OCI-LY7 (cell line): ENCODE measurements around the gene GALR1. TPM values are rescaled to one million over a fixed set of nuclear protein-coding genes. Genes with fewer than 3 reads are reported as not detected.

Source experiments
- BruUV-seq: library from RNA; stranded (reverse); fragments of 400-500 nt; replicated peaks from 2 replicates; lab custom pipeline; 2021; lab: Mats Ljungman, UMichigan
- CTCF ChIA-PET: fragments of 300-600 bp; sonication (Branson Sonifier 250); formaldehyde crosslinking; loops from one replicate; lab custom pipeline; 2022; ENCODE audit warnings: antibody characterized with exemption; ENCODE audit not compliant: unreplicated experiment; lab: Charles Lee
- POLR2A ChIA-PET: fragments of 300-600 bp; sonication (Branson Sonifier 250); formaldehyde crosslinking; loops from one replicate; lab custom pipeline; 2022; ENCODE audit warnings: antibody characterized with exemption; lab: Charles Lee
- DNase-seq: peaks from one replicate; pipeline ENCODE4 v3.0.0-alpha.2; 2015; ENCODE audit warnings: low spot score
- H2AFZ ChIP-seq: fragments of 200-600 bp; sonication (generic), shearing (Covaris generic); 2 replicates; pipeline ENCODE4 v1.6.1; 2014; ENCODE audit warnings: mild to moderate bottlenecking, antibody characterized with exemption, low read length, moderate library complexity
- H3K27ac ChIP-seq: fragments of 200-600 bp; sonication (generic); 2 replicates; pipeline ENCODE4 v1.5.1; 2014; ENCODE audit warnings: mixed run types, low read depth, mild to moderate bottlenecking, moderate library complexity, low read length, inconsistent platforms; ENCODE audit not compliant: poor library complexity, severe bottlenecking
- H3K36me3 ChIP-seq: fragments of 200-600 bp; sonication (generic); 2 replicates; pipeline ENCODE4 v1.6.1; 2014; ENCODE audit warnings: mild to moderate bottlenecking, antibody characterized with exemption, low read length, moderate library complexity, mixed read lengths; ENCODE audit not compliant: insufficient read depth
- H3K4me1 ChIP-seq: fragments of 200-600 bp; sonication (generic); 2 replicates; pipeline ENCODE4 v1.5.1; 2014; ENCODE audit warnings: mild to moderate bottlenecking, low read length; ENCODE audit not compliant: insufficient read depth, poor library complexity, severe bottlenecking
- H3K4me2 ChIP-seq: fragments of 200-600 bp; sonication (generic); 2 replicates; pipeline ENCODE4 v1.6.1; 2014; ENCODE audit warnings: mild to moderate bottlenecking, low read length
- H3K4me3 ChIP-seq: fragments of 200-600 bp; sonication (generic); 2 replicates; pipeline ENCODE4 v1.5.1; 2014; ENCODE audit warnings: mild to moderate bottlenecking, low read depth, low read length; ENCODE audit not compliant: poor library complexity, severe bottlenecking
- H3K79me2 ChIP-seq: fragments of 200-600 bp; sonication (generic); 2 replicates; pipeline ENCODE4 v1.6.1; 2016; ENCODE audit warnings: low read depth, mild to moderate bottlenecking, low read length, moderate library complexity, mixed read lengths; ENCODE audit not compliant: insufficient read depth
- H3K9me2 ChIP-seq: fragments of 200-600 bp; sonication (generic); 2 replicates; pipeline ENCODE4 v1.6.1; 2016; ENCODE audit warnings: mild to moderate bottlenecking, low read length, mixed read lengths; ENCODE audit not compliant: insufficient read depth
- H3K9me3 ChIP-seq: fragments of 200-600 bp; sonication (generic); 2 replicates; pipeline ENCODE4 v1.6.1; 2014; ENCODE audit warnings: mild to moderate bottlenecking, mixed run types, low read length, mixed read lengths
- H4K20me1 ChIP-seq: fragments of 200-600 bp; sonication (generic); 2 replicates; pipeline ENCODE4 v1.6.1; 2014; ENCODE audit warnings: mild to moderate bottlenecking, antibody characterized with exemption, low read length, moderate library complexity, mixed read lengths; ENCODE audit not compliant: insufficient read depth
- CTCF ChIP-seq: fragments of 200-600 bp; sonication (generic); conservative IDR thresholded peaks from 2 replicates; pipeline ENCODE4 v1.5.1; 2014; ENCODE audit warnings: mild to moderate bottlenecking, antibody characterized with exemption, low read length, moderate library complexity, mixed read lengths
- EZH2phosphoT487 ChIP-seq: fragments of 200-600 bp; sonication (generic); IDR thresholded peaks from 2 replicates; pipeline ENCODE4 v1.6.1; 2018; ENCODE audit warnings: low read depth, borderline replicate concordance, mild to moderate bottlenecking, mixed run types, antibody characterized with exemption, low read length, moderate library complexity, mixed read lengths
- intact Hi-C: fragments of 100-400 bp; cut with micrococcal nuclease; formaldehyde crosslinking; loops from one replicate; pipeline ENCODE4 v1.10.0; 2022; ENCODE audit not compliant: unreplicated experiment
- total RNA-seq, 2 experiments: library from RNA; depleted of rRNA in 1 of 2; stranded (reverse); fragments of >200 nt in 1 of 2; shearing (Covaris generic) in 1 of 2; gene quantifications; 2 replicates each; pipeline ENCODE4 v1.2.3, GENCODE V29; 2014 to 2022

The GALR1 gene
- total RNA-seq, 2 experiments from 2014 or later: not detected

DNA sequence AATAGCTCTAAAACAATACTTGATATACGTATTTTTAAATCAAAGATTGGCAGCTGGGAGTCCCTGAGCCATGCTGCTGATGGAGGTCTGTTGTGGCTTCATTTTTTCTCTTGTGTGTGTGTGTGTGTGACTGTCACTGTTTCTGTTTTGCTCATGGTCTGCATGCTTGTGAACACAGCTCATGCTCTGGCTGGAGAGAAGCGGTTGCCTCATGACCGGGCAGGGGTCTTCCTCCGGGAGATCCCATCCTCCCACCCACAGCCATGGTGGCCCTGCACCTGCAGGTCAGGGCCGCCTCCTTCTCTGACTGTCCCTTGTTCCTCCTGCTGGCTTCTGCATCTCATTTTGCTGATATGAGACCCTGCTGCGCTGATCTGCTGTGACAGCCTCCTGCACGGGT, 47.3 kb upstream of the GALR1 start:
- intact Hi-C loops: no loop called here
- BruUV-seq: no TSS peak
- DNase-seq: no peak

DNA sequence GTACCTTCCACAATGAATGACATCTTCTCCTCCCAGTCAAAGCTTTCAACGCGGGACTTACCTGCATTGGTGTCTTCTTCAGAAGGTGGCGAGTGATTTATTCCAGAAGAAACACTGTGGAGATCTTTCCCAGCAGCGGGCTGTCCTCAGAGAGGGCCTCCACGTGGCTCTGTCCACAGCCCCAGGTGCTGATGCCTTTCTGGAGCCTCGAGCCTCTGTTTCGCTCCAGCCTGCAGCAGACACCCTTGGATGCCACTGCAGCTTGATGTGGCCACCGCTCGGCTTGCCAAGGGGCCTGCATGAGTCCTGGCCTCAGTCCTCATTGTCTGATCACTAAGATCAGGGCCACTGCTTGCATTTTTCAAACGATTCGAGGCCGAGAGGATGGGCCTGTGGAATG, 46.6 kb upstream of the GALR1 start:
- no peaks in the 10 kb centered on the region for H3K9me2 ChIP-seq
- no peak overlapping the region for H3K4me2 ChIP-seq
- no peaks in the 10 kb centered on the region for H3K9me3 ChIP-seq
- ChIA-PET CTCF (no interaction called here), POLR2A (no interaction called here)
- no peak overlapping the region for H3K27ac ChIP-seq
- no peak overlapping the region for H3K4me3 ChIP-seq
- BruUV-seq: no TSS peak
- no peaks in the 10 kb centered on the region for H3K79me2 ChIP-seq
- no peaks in the 10 kb centered on the region for H3K36me3 ChIP-seq
- no peak for TF ChIP-seq CTCF
- no peak for TF ChIP-seq EZH2phosphoT487
- H4K20me1 ChIP-seq: no peaks in the 10 kb centered on the region
- no peak for DNase-seq
- H3K4me1 ChIP-seq: no peaks in the 10 kb centered on the region
- H2AFZ ChIP-seq: no peak overlapping the region
- intact Hi-C loops: no loop called here

More for the DNA sequence above, 47.3 kb upstream of the GALR1 start:
- H3K4me1 ChIP-seq: no peaks in the 10 kb centered on the region
- no peaks in the 10 kb centered on the region for H3K9me3 ChIP-seq
- TF ChIP-seq CTCF: no peak
- no peak for TF ChIP-seq EZH2phosphoT487
- no peaks in the 10 kb centered on the region for H3K79me2 ChIP-seq
- H2AFZ ChIP-seq: no peak overlapping the region
- no peak overlapping the region for H3K27ac ChIP-seq
- ChIA-PET POLR2A (no interaction called here), CTCF (no interaction called here)
- H3K9me2 ChIP-seq: no peaks in the 10 kb centered on the region
- no peak overlapping the region for H3K4me3 ChIP-seq
- H3K36me3 ChIP-seq: no peaks in the 10 kb centered on the region
- no peaks in the 10 kb centered on the region for H4K20me1 ChIP-seq
- no peak overlapping the region for H3K4me2 ChIP-seq

DNA sequence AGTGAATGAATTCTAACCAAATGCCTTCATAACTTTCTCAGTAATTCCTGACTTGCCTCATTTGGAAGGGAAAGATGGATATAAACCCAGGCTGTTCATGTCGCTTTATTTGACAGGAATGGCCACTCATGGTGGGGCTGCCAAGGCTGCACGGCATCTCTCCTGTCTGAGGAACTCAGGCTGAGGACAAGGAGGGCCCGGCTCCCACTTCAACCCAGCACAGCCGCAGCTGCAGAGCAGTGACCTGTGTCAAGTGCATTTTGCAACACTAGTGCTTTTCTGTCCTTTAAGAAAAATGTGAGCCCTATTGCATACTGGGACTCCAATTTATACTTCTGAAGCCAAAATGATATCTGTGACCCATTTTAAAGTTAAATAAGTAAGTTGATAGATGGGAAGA, 45.8 kb upstream of the GALR1 start:
- CTCF ChIA-PET: no interaction called here
- intact Hi-C loops: no loop called here

More for the DNA sequence above, 45.8 kb upstream of the GALR1 start:
- Histone ChIP-seq H3K9me2 (no peaks in the 10 kb centered on the region), H4K20me1 (no peaks in the 10 kb centered on the region), H3K4me1 (no peaks in the 10 kb centered on the region), H2AFZ (no peak overlapping the region), H3K27ac (no peak overlapping the region), H3K79me2 (no peaks in the 10 kb centered on the region), H3K4me3 (no peak overlapping the region), H3K9me3 (no peaks in the 10 kb centered on the region), H3K36me3 (no peaks in the 10 kb centered on the region), H3K4me2 (no peak overlapping the region)
- no peak for TF ChIP-seq EZH2phosphoT487
- no peak for TF ChIP-seq CTCF
- no peak for DNase-seq
- POLR2A ChIA-PET: no interaction called here
- no TSS peak for BruUV-seq
